Karpas-422 (cell line): ENCODE data around the gene CTU2. TPM values are rescaled to one million over a fixed set of nuclear protein-coding genes. Genes with fewer than 3 reads are reported as not detected.

Source experiments
- DNase-seq: peaks from one replicate; pipeline ENCODE4 v3.0.0-alpha.2; 2015
- H2AFZ ChIP-seq: fragments of 200-600 bp; sonication (generic); 2 replicates; pipeline ENCODE4 v1.6.1; 2014; ENCODE audit warnings: antibody characterized with exemption, low read length, mixed read lengths
- H3K27ac ChIP-seq: fragments of 200-600 bp; sonication (generic); 2 replicates; pipeline ENCODE4 v1.5.1; 2014; ENCODE audit warnings: mild to moderate bottlenecking, low read length, moderate library complexity
- H3K27me3 ChIP-seq: fragments of 200-600 bp; sonication (generic); 2 replicates; pipeline ENCODE4 v1.6.1; 2014; ENCODE audit warnings: low read length, mixed read lengths
- H3K36me3 ChIP-seq: fragments of 200-600 bp; sonication (generic); 2 replicates; pipeline ENCODE4 v1.6.1; 2014; ENCODE audit warnings: low read length, mixed read lengths; ENCODE audit not compliant: insufficient read depth
- H3K4me1 ChIP-seq: fragments of 200-600 bp; sonication (generic); 2 replicates; pipeline ENCODE4 v1.6.1; 2014; ENCODE audit warnings: mild to moderate bottlenecking, low read length, mixed read lengths
- H3K4me2 ChIP-seq: fragments of 200-600 bp; sonication (generic); 2 replicates; pipeline ENCODE4 v1.6.1; 2014; ENCODE audit warnings: low read length, low read depth, mild to moderate bottlenecking; ENCODE audit not compliant: poor library complexity, severe bottlenecking
- H3K4me3 ChIP-seq: fragments of 200-600 bp; sonication (generic); 2 replicates; pipeline ENCODE4 v1.5.1; 2014; ENCODE audit warnings: mild to moderate bottlenecking, antibody characterized with exemption, low read length, mixed read lengths
- H3K79me2 ChIP-seq: fragments of 200-600 bp; sonication (generic); 2 replicates; pipeline ENCODE4 v1.6.1; 2014; ENCODE audit warnings: mild to moderate bottlenecking, low read length, mixed read lengths
- H3K9ac ChIP-seq: fragments of 200-600 bp; sonication (generic); 2 replicates; pipeline ENCODE4 v1.6.0; 2014; ENCODE audit warnings: low read length
- H3K9me2 ChIP-seq: fragments of 200-600 bp; sonication (generic), shearing (Covaris generic); replicated peaks from 2 replicates; pipeline ENCODE4 v1.6.0; 2014; ENCODE audit warnings: mild to moderate bottlenecking, low read length, moderate library complexity; ENCODE audit not compliant: insufficient read depth
- H3K9me3 ChIP-seq: fragments of 300-700, 200-600 bp; sonication (generic); 2 replicates; pipeline ENCODE4 v1.6.1; 2014; ENCODE audit warnings: low read length, mixed read lengths
- H4K20me1 ChIP-seq: fragments of 200-600 bp; sonication (generic); 2 replicates; pipeline ENCODE4 v1.6.1; 2014; ENCODE audit warnings: mild to moderate bottlenecking, antibody characterized with exemption, low read length, low read depth; ENCODE audit not compliant: insufficient read depth
- total RNA-seq: library from RNA; depleted of rRNA; stranded (reverse); fragments of >200 nt; shearing (Covaris generic); gene quantifications from 2 replicates; pipeline ENCODE4 v1.2.3, GENCODE V29; 2014; ENCODE audit warnings: low replicate concordance

The CTU2 gene
- total RNA-seq, 1 experiment from 2014 or later: 11.3 TPM

DNA sequence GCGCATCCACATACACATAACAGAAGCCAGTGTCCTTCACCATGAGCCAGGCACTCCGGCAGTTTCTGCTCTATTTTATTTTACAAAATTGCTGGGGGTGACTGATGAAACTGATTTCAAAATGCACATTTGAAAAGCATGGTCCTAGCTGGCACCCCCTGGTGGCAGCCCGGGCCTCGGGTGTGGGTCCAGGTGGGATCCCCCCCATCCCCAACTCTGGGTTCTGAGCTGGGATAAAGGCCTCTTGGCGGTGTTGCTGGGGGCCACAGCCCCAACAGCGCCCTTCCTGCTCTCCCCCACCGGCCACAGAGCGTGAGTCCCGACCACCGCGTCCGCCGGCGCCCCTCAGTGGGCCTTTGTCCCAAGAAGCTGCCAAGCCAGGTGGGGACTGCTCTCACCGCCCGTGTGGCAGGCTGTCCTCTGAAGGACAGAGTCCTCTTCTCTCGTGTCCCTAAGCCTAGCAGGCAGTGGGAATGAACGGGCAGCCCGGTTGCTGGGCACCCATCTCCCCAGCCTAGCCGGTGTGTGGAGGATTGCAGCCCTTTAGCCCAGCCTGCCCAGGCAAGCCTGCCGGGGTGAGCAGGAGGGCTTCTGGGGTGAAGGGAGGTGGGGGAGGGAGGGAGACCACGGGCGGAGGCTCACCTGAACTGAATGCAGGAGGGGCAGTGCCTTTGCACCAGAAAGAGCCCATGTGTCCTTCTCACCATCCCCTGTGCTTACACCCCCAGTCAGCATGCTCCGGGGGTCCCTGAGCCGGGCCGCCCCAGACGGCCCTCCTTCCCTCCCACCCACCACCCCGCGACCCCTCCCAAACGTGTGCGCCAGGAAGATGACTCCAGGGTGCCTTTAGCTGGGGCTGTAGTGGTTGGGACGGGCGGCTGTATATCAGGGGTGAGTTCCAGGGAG is 20.9 kb upstream of the CTU2 start:
- Histone ChIP-seq H3K36me3 (no peaks in the 10 kb centered on the region), H3K4me1 (peaks cover 47% of the 10 kb centered on the region), H3K79me2 (no peaks in the 10 kb centered on the region), H3K4me3 (peak overlapping the region; percentile 78), H2AFZ (no peak overlapping the region), H3K4me2 (peak overlapping the region; percentile 98), H3K9me2 (no peaks in the 10 kb centered on the region), H3K9me3 (no peaks in the 10 kb centered on the region), H4K20me1 (no peaks in the 10 kb centered on the region), H3K27ac (no peak overlapping the region), H3K27me3 (no peaks in the 10 kb centered on the region), H3K9ac (peak overlapping the region; percentile 67)
- DNase-seq: peak; percentile 79

DNA sequence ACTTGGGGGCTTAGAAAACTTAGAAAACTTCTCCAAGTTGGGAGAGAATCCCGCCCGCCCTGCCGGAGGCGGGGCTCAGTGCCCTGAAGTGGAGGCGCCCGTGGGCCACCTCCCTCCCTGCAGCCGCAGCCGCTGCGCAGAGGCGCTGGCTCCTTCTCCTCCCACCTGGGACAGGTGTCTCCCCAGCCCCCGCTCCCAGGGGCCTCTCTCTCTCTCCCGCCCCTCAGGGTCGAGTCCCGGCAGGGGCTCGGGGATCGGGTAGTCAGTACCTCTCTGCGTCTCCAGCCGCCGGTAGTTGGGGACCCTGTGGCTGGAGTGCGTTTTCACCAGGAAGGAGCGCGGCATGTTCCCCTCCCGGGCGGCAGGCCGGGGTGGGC is 20.3 kb upstream of the CTU2 start:
- Histone ChIP-seq H2AFZ (no peak overlapping the region), H3K27me3 (no peaks in the 10 kb centered on the region), H3K4me1 (peaks cover 42% of the 10 kb centered on the region), H3K9ac (peak overlapping the region; percentile 67), H3K9me2 (no peaks in the 10 kb centered on the region), H4K20me1 (no peaks in the 10 kb centered on the region), H3K36me3 (no peaks in the 10 kb centered on the region), H3K4me3 (peak overlapping the region; percentile 78), H3K9me3 (no peaks in the 10 kb centered on the region), H3K4me2 (peak overlapping the region; percentile 98), H3K27ac (no peak overlapping the region), H3K79me2 (no peaks in the 10 kb centered on the region)
- no peak for DNase-seq

DNA sequence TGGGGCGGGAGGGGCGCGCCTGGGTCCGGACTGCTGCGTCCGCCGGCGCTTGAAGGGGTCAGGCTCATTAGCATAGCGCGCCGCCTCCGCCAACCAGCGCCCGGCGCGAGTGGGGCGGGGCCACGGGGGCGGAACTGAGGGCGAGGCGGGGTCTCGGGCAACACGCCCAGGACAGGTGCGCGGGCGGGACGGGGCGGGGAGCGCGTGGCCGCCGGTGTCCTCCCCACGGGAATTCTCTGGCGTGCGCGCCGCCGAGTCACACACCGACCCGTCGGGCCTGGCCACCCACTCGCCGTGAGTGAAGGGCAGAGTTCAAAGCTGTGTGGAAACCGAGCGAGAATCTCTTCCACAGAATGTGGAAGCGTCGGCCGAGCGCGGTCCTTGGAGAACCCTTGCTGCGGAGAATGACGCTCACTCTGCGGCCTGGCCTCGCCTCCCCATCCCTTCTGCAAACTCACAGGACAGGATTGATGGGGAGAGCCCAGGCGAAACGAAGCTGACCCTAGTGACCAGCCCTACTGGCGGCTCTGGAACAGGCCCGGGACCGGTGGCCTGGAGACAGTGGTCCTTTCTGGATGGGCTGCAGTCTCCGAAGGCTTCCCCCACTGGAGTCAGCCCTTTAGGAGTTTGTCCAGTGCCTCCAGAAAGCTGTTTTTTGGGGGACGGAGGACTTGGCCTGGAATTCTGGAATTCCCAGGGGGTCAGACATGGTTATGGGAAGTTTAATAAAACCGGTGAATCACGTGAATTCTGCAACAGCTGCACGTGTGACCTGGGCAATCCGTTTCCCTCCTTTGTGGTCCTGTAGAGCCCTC is 19.7 kb upstream of the CTU2 start, which contains the start of gene SNAI3:
Gene SNAI3 (minus strand): TSS at position 69 of the 815 bp plus-strand sequence. CDS start 101 bp downstream, outside the sequence.
- peak within 1 kb of the TSS; percentile 78 for H3K4me3 ChIP-seq
- H3K27me3 ChIP-seq: no peaks in the 10 kb centered on the region
- no peaks in the 10 kb centered on the region for H3K79me2 ChIP-seq
- no peak within 1 kb of the TSS for H2AFZ ChIP-seq
- H3K4me1 ChIP-seq: peaks cover 36% of the 10 kb centered on the region
- peak within 1 kb of the TSS; percentile 98 for H3K4me2 ChIP-seq
- H3K9me2 ChIP-seq: no peaks in the 10 kb centered on the region
- DNase-seq: peak; percentile 94
- H3K36me3 ChIP-seq: no peaks in the 10 kb centered on the region
- no peaks in the 10 kb centered on the region for H3K9me3 ChIP-seq
- H3K9ac ChIP-seq: peak within 1 kb of the TSS; percentile 67
- no peak within 1 kb of the TSS for H3K27ac ChIP-seq
- H4K20me1 ChIP-seq: no peaks in the 10 kb centered on the region

DNA sequence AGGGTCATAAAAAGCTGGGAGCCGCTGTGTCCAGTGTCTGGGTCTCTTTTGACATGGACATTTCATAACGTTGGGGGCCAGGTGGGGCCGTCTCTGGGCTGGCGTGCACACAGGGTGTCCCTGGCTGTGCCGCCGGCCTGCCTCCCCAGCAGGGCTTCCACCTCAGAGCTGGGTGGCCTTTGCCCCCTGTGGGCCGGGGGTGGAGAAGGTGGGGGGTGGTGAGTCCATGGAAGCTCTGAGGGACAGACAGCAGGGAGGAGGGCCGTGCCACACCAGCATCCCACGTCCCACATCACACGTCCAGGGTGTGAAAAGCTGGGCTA is 19.1 kb upstream of the CTU2 start:
- Histone ChIP-seq H3K9me2 (no peaks in the 10 kb centered on the region), H3K4me1 (peaks cover 30% of the 10 kb centered on the region), H3K79me2 (no peaks in the 10 kb centered on the region), H3K4me2 (no peak overlapping the region), H3K4me3 (no peak overlapping the region), H3K9me3 (no peaks in the 10 kb centered on the region), H3K27ac (no peak overlapping the region), H3K36me3 (no peaks in the 10 kb centered on the region), H3K9ac (no peak overlapping the region), H3K27me3 (no peaks in the 10 kb centered on the region), H4K20me1 (no peaks in the 10 kb centered on the region), H2AFZ (no peak overlapping the region)
- no peak for DNase-seq

DNA sequence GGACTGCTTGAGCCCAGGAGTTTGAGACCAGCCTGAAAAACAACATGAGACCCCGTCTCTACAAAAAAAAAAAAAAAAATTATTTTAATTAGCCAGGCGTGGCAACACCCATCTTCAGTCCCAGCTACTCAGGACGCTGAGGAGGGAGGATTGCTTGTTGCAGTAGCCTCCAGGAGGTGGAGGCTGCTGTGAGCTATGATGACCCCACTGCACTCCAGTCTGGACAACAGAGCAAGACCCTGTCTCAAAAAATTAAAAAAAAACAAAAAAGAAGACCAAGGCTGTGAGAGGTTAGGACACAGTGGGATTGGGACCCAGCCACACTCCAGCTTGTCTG is 18.7 kb upstream of the CTU2 start:
- peaks cover 26% of the 10 kb centered on the region for H3K4me1 ChIP-seq
- H4K20me1 ChIP-seq: no peaks in the 10 kb centered on the region
- H3K9me2 ChIP-seq: no peaks in the 10 kb centered on the region
- H3K4me3 ChIP-seq: no peak overlapping the region
- H3K4me2 ChIP-seq: no peak overlapping the region
- H3K79me2 ChIP-seq: no peaks in the 10 kb centered on the region
- H3K9me3 ChIP-seq: no peaks in the 10 kb centered on the region
- DNase-seq: no peak
- H3K36me3 ChIP-seq: no peaks in the 10 kb centered on the region
- H3K27me3 ChIP-seq: no peaks in the 10 kb centered on the region
- no peak overlapping the region for H3K9ac ChIP-seq
- H2AFZ ChIP-seq: no peak overlapping the region
- H3K27ac ChIP-seq: no peak overlapping the region

DNA sequence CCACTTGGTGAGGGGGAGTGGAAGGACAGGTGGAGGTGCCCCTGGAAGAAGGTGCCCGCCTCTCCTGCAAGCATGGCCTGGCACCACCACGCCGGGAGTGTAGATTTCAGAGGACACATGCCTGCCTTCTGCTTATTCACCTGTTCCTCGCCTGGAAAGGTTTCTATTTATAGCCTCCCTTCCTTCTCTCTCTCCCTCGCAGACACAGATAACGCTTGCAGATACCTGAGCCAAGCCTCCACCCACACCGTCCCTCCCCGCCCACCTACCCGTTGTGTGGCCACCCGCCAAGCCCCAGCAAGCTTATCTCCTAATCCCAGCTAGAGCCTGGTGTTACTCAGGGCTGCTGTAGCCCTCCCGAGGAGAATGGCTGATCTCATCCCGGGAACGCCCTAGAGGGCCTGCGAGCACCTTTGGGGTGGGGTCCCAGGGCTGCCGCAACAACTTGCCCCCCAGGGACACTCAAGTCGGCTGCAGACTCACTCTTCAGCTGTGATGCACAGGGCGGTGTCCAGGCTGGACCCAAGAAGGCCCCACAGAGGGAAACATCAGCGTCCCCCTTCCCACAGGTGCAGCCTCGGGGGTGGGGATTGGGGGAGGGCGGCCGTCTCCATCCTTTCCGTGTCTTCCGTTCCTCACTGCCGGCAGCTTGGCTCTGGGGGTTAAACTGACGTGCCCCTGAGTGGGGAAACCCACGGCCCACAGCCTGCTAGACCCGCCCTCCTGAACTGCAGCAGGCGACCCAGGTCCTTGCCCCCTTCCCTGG is 18.1 kb upstream of the CTU2 start:
- peaks cover 26% of the 10 kb centered on the region for H3K4me1 ChIP-seq
- no peak overlapping the region for H3K9ac ChIP-seq
- no peak overlapping the region for H3K27ac ChIP-seq
- no peak overlapping the region for H2AFZ ChIP-seq
- no peaks in the 10 kb centered on the region for H3K9me2 ChIP-seq
- no peak overlapping the region for H3K4me3 ChIP-seq
- no peaks in the 10 kb centered on the region for H4K20me1 ChIP-seq
- H3K4me2 ChIP-seq: no peak overlapping the region
- no peak for DNase-seq
- H3K27me3 ChIP-seq: no peaks in the 10 kb centered on the region
- H3K79me2 ChIP-seq: no peaks in the 10 kb centered on the region
- no peaks in the 10 kb centered on the region for H3K36me3 ChIP-seq
- no peaks in the 10 kb centered on the region for H3K9me3 ChIP-seq

DNA sequence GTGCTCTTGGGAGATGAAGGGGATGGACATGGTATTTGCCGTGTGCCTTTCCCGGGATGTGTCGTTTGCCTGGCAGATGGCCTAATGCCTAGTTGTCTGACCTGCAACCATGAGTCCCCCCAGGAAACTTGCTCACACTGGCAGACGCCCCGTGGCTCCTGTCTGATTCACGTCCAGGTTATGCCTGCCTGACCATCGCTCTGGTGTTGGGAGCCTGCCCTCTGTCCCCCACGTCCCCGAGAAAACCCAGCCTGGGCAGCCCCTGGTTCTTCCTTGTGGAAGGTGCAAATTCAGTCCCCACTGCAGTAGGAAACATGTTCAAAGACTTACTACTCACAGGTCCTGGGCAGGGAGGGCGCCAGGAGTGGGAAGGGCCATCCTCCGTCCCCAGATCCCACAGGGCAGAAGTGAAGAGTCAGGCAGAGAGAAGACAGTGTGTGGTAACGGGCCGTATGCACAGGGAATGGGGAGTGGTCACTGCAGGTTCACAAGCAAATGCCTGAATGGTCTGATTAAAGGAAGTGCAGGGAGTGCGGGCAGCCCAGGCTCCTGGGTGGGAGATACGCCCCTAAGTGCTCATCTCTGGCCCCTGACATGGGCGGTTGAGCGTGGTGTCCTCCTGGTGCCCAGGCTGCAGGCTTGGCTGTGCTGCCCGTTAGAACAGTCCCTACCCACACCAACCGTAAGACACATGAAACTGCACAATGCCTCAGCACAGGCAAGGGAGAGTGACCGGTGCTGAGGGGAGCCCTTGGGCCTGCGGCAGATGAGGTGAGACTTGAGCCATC is 15.8 kb upstream of the CTU2 start:
- H4K20me1 ChIP-seq: no peaks in the 10 kb centered on the region
- H3K79me2 ChIP-seq: no peaks in the 10 kb centered on the region
- H3K9me2 ChIP-seq: no peaks in the 10 kb centered on the region
- H2AFZ ChIP-seq: no peak overlapping the region
- DNase-seq: no peak
- H3K9me3 ChIP-seq: no peaks in the 10 kb centered on the region
- H3K27me3 ChIP-seq: no peaks in the 10 kb centered on the region
- H3K27ac ChIP-seq: no peak overlapping the region
- no peaks in the 10 kb centered on the region for H3K36me3 ChIP-seq
- no peak overlapping the region for H3K9ac ChIP-seq
- H3K4me1 ChIP-seq: peaks cover 12% of the 10 kb centered on the region
- no peak overlapping the region for H3K4me2 ChIP-seq
- no peak overlapping the region for H3K4me3 ChIP-seq
